Fibroblast of skin of left biceps (primary cell): ENCODE data around the gene FBXW9.
"Not testable (repeated sequence)": the region's sequence is repeated elsewhere in the genome, so short reads cannot be mapped to it uniquely, and the experiment has no call there.

Source experiments
- DNase-seq, 2 experiments: peaks; one replicate each; pipeline ENCODE4 v3.0.0-alpha.2; 2013; ENCODE audit warnings: low read depth in 2 of 2

FBXW9 gene

GRCh38 chr19:12715929-12716328 lies 19.5 kb upstream of the FBXW9 start:
- DNase-seq: no peak

- no peak for DNase-seq
Observed at GRCh38 chr19:12715102-12715501, 18.7 kb upstream of the FBXW9 start.

GRCh38 chr19:12713304-12713703 lies 16.9 kb upstream of the FBXW9 start:
- not testable (repeated sequence) for DNase-seq

GRCh38 chr19:12712077-12712476 lies 15.6 kb upstream of the FBXW9 start:
- not testable (repeated sequence) for DNase-seq

GRCh38 chr19:12711187-12711586 lies 14.8 kb upstream of the FBXW9 start:
- no peak for DNase-seq

GRCh38 chr19:12708641-12709040 lies 12.2 kb upstream of the FBXW9 start:
- no peak for DNase-seq

GRCh38 chr19:12706332-12706718 lies 9.9 kb upstream of the FBXW9 start:
- no peak for DNase-seq

GRCh38 chr19:12705654-12706331 lies 9.4 kb upstream of the FBXW9 start:
- DNase-seq: no peak

- no peak for DNase-seq
Observed at GRCh38 chr19:12705169-12705568, 8.7 kb upstream of the FBXW9 start.

GRCh38 chr19:12703046-12703445 lies 6.6 kb upstream of the FBXW9 start:
- no peak for DNase-seq

- DNase-seq: no peak
Observed at GRCh38 chr19:12701596-12702282, 5.3 kb upstream of the FBXW9 start.

GRCh38 chr19:12698138-12698537 lies 1.7 kb upstream of the FBXW9 start:
- no peak for DNase-seq

GRCh38 chr19:12697425-12697824 lies 994 bp upstream of the FBXW9 start:
- not testable (repeated sequence) for DNase-seq

- no peak for DNase-seq
Observed at GRCh38 chr19:12695997-12696365, 450 bp downstream of the FBXW9 start.

- no peak for DNase-seq
Observed at GRCh38 chr19:12695514-12695913, 917 bp downstream of the FBXW9 start.

GRCh38 chr19:12695096-12695495 lies 1.3 kb downstream of the FBXW9 start:
- no peak for DNase-seq

GRCh38 chr19:12694641-12695040 lies 1.8 kb downstream of the FBXW9 start:
- DNase-seq: no peak

GRCh38 chr19:12692960-12693359 lies 3.5 kb downstream of the FBXW9 start:
- DNase-seq: no peak

GRCh38 chr19:12689581-12690216 lies 6.7 kb downstream of the FBXW9 start:
- DNase-seq: no peak

GRCh38 chr19:12689012-12689411 lies 7.4 kb downstream of the FBXW9 start:
- no peak for DNase-seq

GRCh38 chr19:12687496-12688196 lies 8.8 kb downstream of the FBXW9 start, which contains the start of gene GNG14:
TSS of gene GNG14 (plus strand) at chr19:12687998. CDS start at chr19:12688049, 51 bp downstream.
- DNase-seq: no peak

GRCh38 chr19:12685831-12686230 lies 10.6 kb downstream of the FBXW9 start:
- DNase-seq: no peak
